K562 (cell line): ENCODE measurements around the gene RASGRP2. TPM values are rescaled to one million over a fixed set of nuclear protein-coding genes. Genes with fewer than 3 reads are reported as not detected.
A peak's percentile ranks its signal among the peaks of the same experiment; 100 is the strongest.

Experiments
- ARID4B ChIP-seq: sonication (generic); formaldehyde crosslinking; IDR thresholded peaks from 2 replicates; pipeline ENCODE4 v1.8.0; 2022; ENCODE audit warnings: mild to moderate bottlenecking, missing genetic modification reagents
- CEBPB ChIP-seq: fragments of 450-650 bp; IDR thresholded peaks from 2 replicates; pipeline ENCODE4 v1.6.1; 2016; ENCODE audit warnings: missing genetic modification characterization, missing compliant biosample characterization
- CREB1 ChIP-seq, 2 experiments: sonication (generic) in 1 of 2; formaldehyde crosslinking in 1 of 2; IDR thresholded peaks; 2 replicates each; pipeline versions ENCODE4 v1.6.1 to v1.8.0; 2012 to 2022; ENCODE audit warnings: inconsistent platforms in 1 of 2, mild to moderate bottlenecking in 1 of 2, missing genetic modification reagents in 1 of 2, moderate library complexity in 1 of 2
- EP300 ChIP-seq: IDR thresholded peaks from 2 replicates; pipeline ENCODE4 v1.6.1; 2012; ENCODE audit warnings: low read length, improper control_type of control experiment
- FOXK1 ChIP-seq: sonication (generic); formaldehyde crosslinking; IDR thresholded peaks from 2 replicates; pipeline ENCODE4 v1.8.0; 2022; ENCODE audit warnings: missing genetic modification reagents, mild to moderate bottlenecking, borderline replicate concordance
- NCOA4 ChIP-seq: fragments of 450-650 bp; IDR thresholded peaks from 2 replicates; pipeline ENCODE4 v1.6.1; 2018; ENCODE audit warnings: mild to moderate bottlenecking; ENCODE audit not compliant: partially characterized antibody
- NONO ChIP-seq, 2 experiments: fragments of 200-400 bp in 1 of 2; fragments of 450-650 bp in 1 of 2; formaldehyde crosslinking in 1 of 2; IDR thresholded peaks; 2 replicates each; pipeline ENCODE4 v1.6.1; 2017; ENCODE audit warnings: low read depth in 2 of 2, mild to moderate bottlenecking in 2 of 2, moderate library complexity in 2 of 2, low read length in 1 of 2
- NR2F6 ChIP-seq: fragments of 450-650 bp; formaldehyde crosslinking; IDR thresholded peaks from 2 replicates; pipeline ENCODE4 v1.4.0; 2020; ENCODE audit warnings: mild to moderate bottlenecking
- PHF20 ChIP-seq: fragments of 450-650 bp; IDR thresholded peaks from 2 replicates; pipeline ENCODE4 v1.6.1; 2018; ENCODE audit not compliant: partially characterized antibody
- PHF8 ChIP-seq: fragments of 200-600 bp; sonication (generic); IDR thresholded peaks from 2 replicates; pipeline ENCODE4 v1.6.1; 2012; ENCODE audit warnings: mixed run types, mild to moderate bottlenecking, inconsistent platforms, low read length, moderate library complexity, borderline replicate concordance
- THRA ChIP-seq: fragments of 450-650 bp; IDR thresholded peaks from 2 replicates; pipeline ENCODE4 v1.6.1; 2017; ENCODE audit warnings: mild to moderate bottlenecking, moderate library complexity
- ZNF23 ChIP-seq: fragments of 250-450 bp; sonication (Bioruptor Pico); IDR thresholded peaks from 2 replicates; pipeline ENCODE4 v1.4.0; 2020; ENCODE audit warnings: mild to moderate bottlenecking
- ZNF444 ChIP-seq: fragments of 250-450 bp; sonication (Bioruptor Pico); IDR thresholded peaks from 2 replicates; pipeline ENCODE4 v1.4.0; 2020; ENCODE audit warnings: mild to moderate bottlenecking, moderate library complexity
- polyA plus RNA-seq, 8 experiments: library from polyadenylated mRNA; depleted of rRNA in 4 of 8; stranded (reverse) in 5 of 8; unstranded in 3 of 8; fragments of >200 nt; fragmentation: Nextera tagmentation in 2 of 8; fragmentation: Illumina TruSeq in 1 of 8; extraction: Ambion mirVana in 2 of 8; extraction: Trizol in 1 of 8; gene quantifications; 2 replicates each; pipeline versions ENCODE4 v1.2.1 to v1.2.3, GENCODE V29; 2011 to 2014; ENCODE audit warnings: inconsistent platforms in 1 of 8, missing spikeins in 1 of 8
- total RNA-seq, 7 experiments: library from RNA; depleted of rRNA in 6 of 7; stranded (reverse); fragments of >200 nt in 6 of 7; fragmentation: Illumina TruSeq in 2 of 7; extraction: Trizol in 2 of 7; gene quantifications; 2 replicates each; pipeline versions ENCODE4 v1.2.1 to v1.2.3, GENCODE V29; 2011 to 2021; ENCODE audit warnings: low replicate concordance in 1 of 7
- TF ChIP-seq, protein P1 (sequence below): fragments of 450-650 bp; formaldehyde crosslinking; IDR thresholded peaks from 2 replicates; pipeline ENCODE4 v1.4.0; 2020; ENCODE audit warnings: mild to moderate bottlenecking, moderate library complexity

Gene RASGRP2
- total and polyA plus RNA-seq, 9 of the 15 experiments (the other 6 are each of a cell fraction or from before 2014, with no cell fraction given): 0.87 to 22.7 (median 5.5) TPM

GRCh38 chr11:64688534-64688982 lies 55.4 kb downstream of the RASGRP2 start (continued):
- TF ChIP-seq ARID4B (peak; percentile 68; the same call in 1 of the 2 replicates), NR2F6 (CRISPR knock-in tag) (no peak), THRA (no peak), NCOA4 (no peak), ZNF444 (CRISPR knock-in tag) (no peak), NONO (IDR thresholded peaks at IDR 0.05; ENCODE audit: low read depth in 2 of 2, low read length in 1 of 2) (no peak), PHF8 (peak; percentile 39; the same call in 1 of the 2 replicates), ZNF23 (CRISPR knock-in tag) (no peak), PHF20 (no peak), CEBPB (tag) (peak; percentile 78), EP300 (peak; percentile 39; the same call in 1 of the 2 replicates), FOXK1 (CRISPR knock-in tag) (0 out of 2 replicates have a peak, but pooled peaks have one; percentile 24), CREB1 (IDR thresholded peaks at IDR 0.05) (0 out of 2 replicates have a peak, but pooled peaks have one; percentile 17), CREB1 (CRISPR knock-in tag; IDR thresholded peaks at IDR 0.05) (peak; percentile 70; the same call in 1 of the 2 replicates)
- TF ChIP-seq, protein P1, sequence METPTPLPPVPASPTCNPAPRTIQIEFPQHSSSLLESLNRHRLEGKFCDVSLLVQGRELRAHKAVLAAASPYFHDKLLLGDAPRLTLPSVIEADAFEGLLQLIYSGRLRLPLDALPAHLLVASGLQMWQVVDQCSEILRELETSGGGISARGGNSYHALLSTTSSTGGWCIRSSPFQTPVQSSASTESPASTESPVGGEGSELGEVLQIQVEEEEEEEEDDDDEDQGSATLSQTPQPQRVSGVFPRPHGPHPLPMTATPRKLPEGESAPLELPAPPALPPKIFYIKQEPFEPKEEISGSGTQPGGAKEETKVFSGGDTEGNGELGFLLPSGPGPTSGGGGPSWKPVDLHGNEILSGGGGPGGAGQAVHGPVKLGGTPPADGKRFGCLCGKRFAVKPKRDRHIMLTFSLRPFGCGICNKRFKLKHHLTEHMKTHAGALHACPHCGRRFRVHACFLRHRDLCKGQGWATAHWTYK: 0 out of 2 replicates have a peak, but pooled peaks have one; percentile 38
